Brain microvascular endothelial cell (primary cell): Measurements from ENCODE around the gene PCDH12.
A peak's percentile ranks its signal among the peaks of the same experiment; 100 is the strongest.

ENCODE experiments used
- DNase-seq: peaks from one replicate; pipeline ENCODE4 v3.0.0-alpha.2; 2020
- H3K27ac ChIP-seq: fragments of 250-450 bp; sonication (Bioruptor Pico); 2 replicates; pipeline ENCODE4 v1.5.1; 2020; ENCODE audit warnings: mild to moderate bottlenecking, moderate library complexity
- H3K27me3 ChIP-seq: fragments of 250-450 bp; sonication (Bioruptor Pico); replicated peaks from 2 replicates; pipeline ENCODE4 v1.5.1; 2020; ENCODE audit warnings: mild to moderate bottlenecking
- H3K36me3 ChIP-seq: fragments of 250-450 bp; sonication (Bioruptor Pico); replicated peaks from 2 replicates; pipeline ENCODE4 v1.5.1; 2020; ENCODE audit warnings: mild to moderate bottlenecking
- H3K4me3 ChIP-seq: 2 replicates; pipeline ENCODE4 v1.5.1; 2011; ENCODE audit warnings: low read depth, mild to moderate bottlenecking, control low read depth, low read length, moderate library complexity
- CTCF ChIP-seq: IDR thresholded peaks from 2 replicates; pipeline ENCODE4 v1.5.1; 2011; ENCODE audit warnings: low read depth, mild to moderate bottlenecking, moderate library complexity, low read length, control low read depth, inconsistent platforms; ENCODE audit errors: missing control alignments
- in situ Hi-C: cut with HindIII; loops from 2 replicates; pipeline ENCODE4 v1.10.0; 2017; ENCODE audit warnings: low sequenced_read_pairs, low pct_ligation_motif_present

The PCDH12 gene

GRCh38 chr5:141958113-141958512 is at the start of gene PCDH12:
TSS of gene PCDH12 (minus strand) at chr5:141958202. CDS start at chr5:141957851, 351 bp downstream.
- no peak within 1 kb of the TSS for H3K27ac ChIP-seq
- H3K4me3 ChIP-seq: no peak within 1 kb of the TSS
- no peaks in the 10 kb centered on the region for H3K27me3 ChIP-seq
- DNase-seq: no peak
- in situ Hi-C loops: no loop called here
- no peaks in the 10 kb centered on the region for H3K36me3 ChIP-seq
- no peak for TF ChIP-seq CTCF

DNA sequence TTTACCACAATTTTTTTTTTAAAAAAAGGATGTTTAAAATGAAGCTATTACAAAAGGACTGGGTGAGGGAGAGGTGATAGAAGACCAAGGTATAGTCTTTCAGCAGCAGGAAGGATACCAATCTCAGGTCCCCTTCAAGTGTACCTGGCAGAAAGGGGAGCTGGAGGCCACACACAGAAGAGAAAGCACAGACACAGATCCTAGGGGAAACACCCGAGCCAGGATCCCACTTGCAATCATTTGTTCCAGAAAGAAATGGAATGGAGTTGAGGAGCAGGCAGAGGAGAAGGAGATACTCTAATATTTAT is 49.2 kb upstream of the PCDH12 start:
- no peak overlapping the region for H3K27ac ChIP-seq
- no peak for DNase-seq
- peaks cover 18% of the 10 kb centered on the region for H3K36me3 ChIP-seq
- no peaks in the 10 kb centered on the region for H3K27me3 ChIP-seq
- no peak overlapping the region for H3K4me3 ChIP-seq
- in situ Hi-C loops: no loop called here
- no peak for TF ChIP-seq CTCF

- H3K36me3 ChIP-seq: peaks cover 23% of the 10 kb centered on the region
- in situ Hi-C loops: no loop called here
- H3K27ac ChIP-seq: no peak overlapping the region
- no peaks in the 10 kb centered on the region for H3K27me3 ChIP-seq
- H3K4me3 ChIP-seq: no peak overlapping the region
- no peak for DNase-seq
- TF ChIP-seq CTCF: no peak
These were observed 48.6 kb upstream of the PCDH12 start for GRCh38 chr5:142006363-142007236.

DNA sequence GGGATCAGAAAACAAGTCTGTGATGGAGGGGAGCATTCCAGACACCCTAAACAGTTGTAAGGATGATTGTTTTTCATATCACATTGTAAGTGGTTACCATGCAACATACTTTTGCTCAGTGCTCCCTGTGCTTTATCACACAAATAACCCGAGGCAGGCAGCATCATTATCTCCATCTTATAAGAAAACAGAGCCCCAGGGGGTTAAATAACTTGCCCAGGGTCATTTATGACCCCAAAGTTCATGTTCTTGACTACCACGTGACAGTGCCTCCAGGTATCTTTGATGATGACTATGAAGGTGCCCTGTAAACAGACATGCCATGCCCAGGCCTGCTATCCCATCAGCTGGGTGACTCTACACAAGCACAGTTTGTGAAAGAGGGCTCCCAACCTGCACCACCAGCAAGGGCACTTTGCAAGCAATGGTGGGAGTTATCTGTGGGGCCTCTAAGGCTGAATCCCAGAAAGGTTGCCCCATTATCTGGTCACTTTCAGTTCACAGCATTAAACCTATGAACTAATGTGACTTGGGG is 45.3 kb upstream of the PCDH12 start:
- Histone ChIP-seq H3K27me3 (no peaks in the 10 kb centered on the region), H3K4me3 (no peak overlapping the region), H3K36me3 (peaks cover 31% of the 10 kb centered on the region), H3K27ac (no peak overlapping the region)
- TF ChIP-seq CTCF: no peak
- DNase-seq: no peak
- in situ Hi-C loops: no loop called here

DNA sequence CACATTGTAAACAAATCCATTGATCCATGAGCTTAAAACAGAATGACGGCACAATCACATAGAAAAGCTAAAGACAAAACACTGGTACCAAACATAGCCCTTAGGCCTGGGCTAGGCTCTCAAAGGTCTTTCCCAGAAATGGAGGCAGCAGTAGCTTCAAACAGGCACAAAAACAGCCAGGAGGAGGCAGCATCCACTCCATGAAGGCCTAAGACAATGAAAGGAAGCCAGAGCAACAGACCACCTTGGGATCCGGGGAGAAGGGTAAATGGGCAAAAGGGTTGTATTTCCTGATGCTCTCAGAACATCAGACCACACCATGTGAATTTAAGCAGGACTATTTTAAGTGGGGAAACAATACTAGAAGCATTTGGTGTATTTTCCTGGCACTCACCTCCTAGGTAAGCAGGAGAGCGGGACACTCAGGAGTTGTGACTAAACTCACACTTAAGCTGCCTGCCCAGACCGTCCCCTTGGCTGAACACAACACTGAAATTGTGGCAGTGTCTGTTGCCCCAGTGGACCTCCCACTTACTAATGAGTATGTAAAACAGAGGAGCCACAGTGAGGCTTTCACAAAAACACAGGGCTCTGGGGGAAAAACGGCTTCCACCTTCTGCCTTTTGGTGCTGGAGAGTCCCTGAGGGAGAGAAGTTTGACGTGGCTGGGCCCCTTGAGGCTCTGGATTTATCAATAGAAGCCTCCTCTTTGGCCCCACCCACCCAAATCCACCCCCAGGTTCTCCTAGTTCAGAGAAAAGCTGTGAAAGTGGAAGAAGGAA is 42.9 kb upstream of the PCDH12 start:
- H3K27me3 ChIP-seq: no peaks in the 10 kb centered on the region
- no peak overlapping the region for H3K4me3 ChIP-seq
- peak; percentile 63 for TF ChIP-seq CTCF
- peaks cover 33% of the 10 kb centered on the region for H3K36me3 ChIP-seq
- H3K27ac ChIP-seq: no peak overlapping the region
- in situ Hi-C loops: no loop called here
- DNase-seq: no peak
